Ovary (tissue), 3 donors: ENCODE measurements around the gene TMEM233.

Experiments
- EP300 ChIP-seq: sonication (generic); formaldehyde crosslinking; IDR thresholded peaks from one replicate; pipeline ENCODE4 v1.6.1; 2017; ENCODE audit warnings: antibody characterized with exemption
- POLR2A ChIP-seq: fragments of 450-650 bp; IDR thresholded peaks from one replicate; pipeline ENCODE4 v1.6.1; 2017; ENCODE audit warnings: antibody characterized with exemption, mild to moderate bottlenecking, moderate library complexity
- TF ChIP-seq, protein P1 (sequence below), 3 donors: fragments of 450-650 bp in 2 of 3; fragments of 200-600 bp in 1 of 3; IDR thresholded peaks; one replicate each; pipeline versions ENCODE4 v1.5.1 to v1.8.0; 2016 to 2022; ENCODE audit warnings: antibody characterized with exemption in 3 of 3, mild to moderate bottlenecking in 1 of 3
- donor health status: DM: no; HTN: no; CAD: no.

DNA sequence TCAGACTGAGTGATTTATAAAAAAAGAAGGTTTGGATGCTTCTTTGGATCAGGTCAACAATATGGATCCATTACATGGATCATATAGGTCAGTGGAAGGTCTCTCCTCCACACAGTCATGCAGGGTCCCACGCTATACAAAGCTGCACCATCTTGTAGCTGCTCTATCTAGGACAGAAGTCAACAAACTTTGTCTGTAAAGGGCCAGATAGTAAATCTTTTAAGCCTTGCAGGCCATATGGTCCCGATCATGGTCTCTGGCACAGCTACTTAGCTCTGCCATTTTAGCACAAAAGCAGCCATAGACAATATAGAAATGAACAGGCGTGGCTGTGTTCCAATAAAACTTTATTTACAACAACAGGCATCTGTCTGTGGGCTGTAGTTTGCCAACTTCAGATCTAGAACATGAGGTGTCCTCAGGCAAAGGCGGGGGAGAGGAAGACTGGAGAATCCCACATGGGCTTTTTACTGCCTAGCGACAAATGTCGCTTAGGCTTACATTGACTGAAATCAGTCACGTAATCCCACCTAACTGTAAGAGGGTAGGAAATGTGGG lies 36.7 kb downstream of the TMEM233 start:
- TF ChIP-seq, protein P1, sequence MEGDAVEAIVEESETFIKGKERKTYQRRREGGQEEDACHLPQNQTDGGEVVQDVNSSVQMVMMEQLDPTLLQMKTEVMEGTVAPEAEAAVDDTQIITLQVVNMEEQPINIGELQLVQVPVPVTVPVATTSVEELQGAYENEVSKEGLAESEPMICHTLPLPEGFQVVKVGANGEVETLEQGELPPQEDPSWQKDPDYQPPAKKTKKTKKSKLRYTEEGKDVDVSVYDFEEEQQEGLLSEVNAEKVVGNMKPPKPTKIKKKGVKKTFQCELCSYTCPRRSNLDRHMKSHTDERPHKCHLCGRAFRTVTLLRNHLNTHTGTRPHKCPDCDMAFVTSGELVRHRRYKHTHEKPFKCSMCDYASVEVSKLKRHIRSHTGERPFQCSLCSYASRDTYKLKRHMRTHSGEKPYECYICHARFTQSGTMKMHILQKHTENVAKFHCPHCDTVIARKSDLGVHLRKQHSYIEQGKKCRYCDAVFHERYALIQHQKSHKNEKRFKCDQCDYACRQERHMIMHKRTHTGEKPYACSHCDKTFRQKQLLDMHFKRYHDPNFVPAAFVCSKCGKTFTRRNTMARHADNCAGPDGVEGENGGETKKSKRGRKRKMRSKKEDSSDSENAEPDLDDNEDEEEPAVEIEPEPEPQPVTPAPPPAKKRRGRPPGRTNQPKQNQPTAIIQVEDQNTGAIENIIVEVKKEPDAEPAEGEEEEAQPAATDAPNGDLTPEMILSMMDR (IDR thresholded peaks at IDR 0.05): no peak
- TF ChIP-seq POLR2A: no peak
- no peak for TF ChIP-seq EP300
